Measurements from ENCODE around the gene DENND5B. TPM values are rescaled to one million over a fixed set of nuclear protein-coding genes. Genes with fewer than 3 reads are reported as not detected.

The DENND5B gene
- total RNA-seq, 1 experiment from 2014 or later = 18.1 TPM

Other genes with a start within 250 kb of the DENND5B start
- gene ETFBKMT, start 68.6 kb upstream of the DENND5B start, total RNA-seq (2014; rRNA removed; shearing (Covaris generic)) = 1.0 and 1.4 TPM in 2 replicates
- 10.1 and 11.5 TPM in 2 replicates for gene AMN1, start 137.9 kb upstream of the DENND5B start, total RNA-seq (2014; rRNA removed; shearing (Covaris generic))

Data from Daoy (cell line).